ENCODE data around the gene OCLN. TPM values are rescaled to one million over a fixed set of nuclear protein-coding genes. Genes with fewer than 3 reads are reported as not detected.
"Not testable (repeated sequence)": the region's sequence is repeated elsewhere in the genome, so short reads cannot be mapped to it uniquely, and the experiment has no call there.

Gene OCLN
- total RNA-seq, 1 experiment from 2014 or later, result 7.8 TPM

DNA sequence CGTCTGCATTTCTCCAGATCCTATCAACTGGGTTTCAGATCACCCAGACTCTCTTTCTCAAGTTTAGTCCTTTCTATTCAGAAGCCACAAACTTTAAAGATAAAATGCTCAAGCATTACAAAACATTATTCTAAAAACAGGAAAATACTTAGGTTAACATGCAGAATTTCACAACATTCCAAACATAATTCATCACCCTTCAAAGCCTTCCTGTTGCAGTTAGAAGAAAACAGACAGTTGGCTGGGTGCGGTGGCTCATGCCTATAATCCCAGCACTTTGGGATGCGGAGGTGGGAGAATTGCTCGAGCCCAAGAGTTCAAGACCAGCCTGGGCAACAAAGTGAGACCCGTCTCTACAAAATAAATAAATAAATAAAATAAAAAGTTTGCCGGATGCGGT, 7.7 kb upstream of the OCLN start:
- DNase-seq (ENCODE audit: low spot score), result no peak
- in situ Hi-C loops (cut with HindIII; ENCODE audit: low sequenced_read_pairs), result no loop called here

DNA sequence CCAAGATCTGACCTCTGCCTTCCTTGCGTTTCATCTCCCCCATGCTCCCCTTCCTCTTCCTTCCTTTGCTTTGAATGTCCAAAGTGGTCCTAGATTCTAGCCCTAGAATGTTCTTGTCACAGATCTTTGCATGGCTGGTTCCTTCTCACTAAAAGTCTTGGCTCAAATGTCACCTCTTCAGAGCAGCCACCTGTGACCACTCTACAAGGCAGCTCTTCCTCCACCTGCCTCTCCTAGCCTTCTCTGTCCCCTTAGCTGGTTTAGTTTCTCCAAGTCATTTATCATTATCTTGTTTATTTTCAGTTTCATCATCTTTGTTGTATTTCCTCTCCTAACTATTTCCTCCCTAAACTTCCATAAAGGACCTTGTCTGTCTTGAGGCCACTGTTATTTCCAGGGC, 7.1 kb upstream of the OCLN start:
- no peak for DNase-seq (ENCODE audit: low spot score)
- in situ Hi-C loops (cut with HindIII; ENCODE audit: low sequenced_read_pairs), result no loop called here

DNA sequence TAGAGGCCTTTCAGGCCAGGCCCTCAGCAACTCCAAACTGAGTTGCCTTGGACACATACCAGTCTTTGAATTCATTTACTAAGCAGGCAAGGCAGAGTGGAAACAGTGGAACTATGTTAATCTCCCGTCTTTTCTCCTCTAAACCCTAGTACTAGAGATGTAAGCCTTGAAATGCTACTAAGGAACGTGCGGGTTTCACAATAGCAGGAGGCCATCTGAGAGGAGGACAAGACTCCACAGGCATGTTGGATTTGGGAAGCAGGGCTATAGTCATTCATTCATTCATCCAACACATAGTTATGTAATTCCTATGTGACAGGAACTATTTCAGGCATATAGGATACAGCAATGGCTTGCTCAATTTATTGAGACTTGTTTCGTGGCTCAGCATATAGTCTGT, 3.3 kb upstream of the OCLN start:
- no peak for DNase-seq (ENCODE audit: low spot score)
- in situ Hi-C loops (cut with HindIII; ENCODE audit: low sequenced_read_pairs), result no loop called here

DNA sequence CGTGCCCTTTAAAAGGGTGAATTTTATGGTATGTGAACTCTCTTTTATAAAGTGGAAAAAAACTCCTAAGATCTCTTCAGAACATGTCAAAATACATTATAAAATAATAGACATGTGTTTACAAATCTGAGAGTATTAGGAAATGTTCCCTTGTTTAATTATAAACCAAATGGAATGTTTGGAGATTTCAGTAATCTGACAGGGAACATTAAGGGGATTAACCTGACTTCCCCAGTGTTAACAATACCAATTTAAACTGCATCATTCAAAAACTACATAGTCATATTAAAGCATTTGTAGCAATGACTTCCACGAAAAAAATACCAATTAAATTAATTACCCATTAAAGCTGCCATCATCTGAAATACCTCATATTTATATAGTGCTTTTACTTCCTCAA, 1.6 kb upstream of the OCLN start:
- no peak for DNase-seq (ENCODE audit: low spot score)
- in situ Hi-C loops (cut with HindIII; ENCODE audit: low sequenced_read_pairs), result no loop called here

DNA sequence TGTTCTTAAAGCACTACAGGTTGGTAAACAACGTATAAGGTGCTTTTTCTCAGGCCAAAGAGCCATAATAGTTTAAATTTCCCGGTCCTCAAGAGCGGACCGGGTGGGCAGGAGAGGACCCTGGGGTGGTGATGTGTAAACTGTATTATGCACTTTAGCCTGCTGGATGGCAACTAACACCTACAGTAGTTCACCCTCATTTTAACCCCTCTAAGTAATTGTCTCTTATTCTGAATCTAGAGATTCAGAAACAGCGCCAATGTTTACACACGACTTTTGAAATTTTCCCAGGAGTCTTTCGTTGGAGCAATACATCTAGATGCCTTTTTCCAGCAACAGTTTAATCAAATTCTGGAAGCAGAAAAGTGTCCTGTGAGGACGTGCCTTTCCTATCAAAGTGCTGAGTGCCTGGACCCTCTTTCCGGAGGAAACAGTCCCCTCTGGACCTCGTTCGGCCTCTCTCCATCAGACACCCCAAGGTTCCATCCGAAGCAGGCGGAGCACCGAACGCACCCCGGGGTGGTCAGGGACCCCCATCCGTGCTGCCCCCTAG, 676 bp upstream of the OCLN start:
- in situ Hi-C loops (cut with HindIII; ENCODE audit: low sequenced_read_pairs), result no loop called here
- peak; percentile 38 for DNase-seq (ENCODE audit: low spot score)

DNA sequence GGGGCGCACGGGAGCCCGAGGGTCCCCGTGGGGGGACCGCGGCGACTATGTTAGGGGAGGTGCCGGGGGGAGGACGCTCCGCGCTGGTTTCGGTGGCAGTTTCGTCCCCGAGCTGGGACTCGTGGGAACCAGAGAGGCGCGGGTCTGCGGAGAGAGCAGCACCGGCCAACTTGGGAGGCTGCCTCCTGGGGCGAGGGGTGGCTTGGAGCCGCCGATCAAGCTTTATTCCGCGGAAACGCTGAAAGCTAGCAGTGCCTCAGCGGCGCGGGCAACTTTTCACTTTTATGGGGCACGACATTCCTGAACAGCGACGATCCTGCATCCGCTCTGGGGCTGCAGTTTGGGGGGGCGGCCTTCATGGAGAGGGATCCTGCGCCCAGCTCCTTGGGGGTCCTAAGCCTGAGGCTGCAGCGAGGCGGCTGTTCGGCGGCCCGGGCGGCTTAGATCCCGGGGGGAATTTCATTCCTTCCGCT, 369 bp downstream of the OCLN start:
- in situ Hi-C loops (cut with HindIII; ENCODE audit: low sequenced_read_pairs), result no loop called here

DNA sequence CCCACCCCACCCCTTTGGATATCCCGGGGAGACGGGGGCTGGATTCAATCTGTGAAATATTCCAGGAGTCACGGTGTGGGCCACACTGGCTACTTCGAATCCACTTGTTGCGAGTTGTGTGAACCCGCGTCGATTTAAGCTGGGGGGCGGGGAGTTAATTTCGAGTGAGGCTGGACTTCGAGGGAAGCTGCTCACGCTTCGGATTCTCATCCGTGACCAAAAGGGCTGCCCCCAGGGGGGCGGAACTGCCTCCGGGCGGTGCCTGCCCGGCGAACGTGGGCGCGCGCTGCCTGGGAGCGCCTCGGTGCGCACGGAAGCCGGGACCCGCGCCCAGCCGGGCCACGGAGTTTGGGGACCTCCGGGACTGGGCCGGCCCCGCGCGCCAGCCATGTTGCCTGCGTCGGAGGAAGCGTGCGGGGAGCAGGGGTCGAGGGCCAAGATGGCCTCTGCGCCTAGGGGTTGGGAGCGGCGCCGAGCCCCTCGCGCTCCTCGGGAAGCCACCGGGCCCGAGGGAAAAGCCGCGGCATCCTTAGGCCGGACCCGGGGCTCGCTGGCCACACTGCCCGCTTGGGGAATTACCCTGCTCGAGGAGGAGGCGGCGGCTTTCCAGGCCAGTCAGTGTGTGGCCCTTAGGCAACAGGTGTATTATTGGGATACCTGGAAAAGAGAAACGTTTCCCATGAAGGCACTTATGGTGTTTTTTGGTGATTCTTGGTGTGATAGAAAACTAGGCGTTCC, 975 bp downstream of the OCLN start:
- in situ Hi-C loops (cut with HindIII; ENCODE audit: low sequenced_read_pairs), result no loop called here
- DNase-seq (ENCODE audit: low spot score), result peak; percentile 19

More for the DNA sequence above, 369 bp downstream of the OCLN start:
- DNase-seq (ENCODE audit: low spot score), result peak; percentile 30

DNA sequence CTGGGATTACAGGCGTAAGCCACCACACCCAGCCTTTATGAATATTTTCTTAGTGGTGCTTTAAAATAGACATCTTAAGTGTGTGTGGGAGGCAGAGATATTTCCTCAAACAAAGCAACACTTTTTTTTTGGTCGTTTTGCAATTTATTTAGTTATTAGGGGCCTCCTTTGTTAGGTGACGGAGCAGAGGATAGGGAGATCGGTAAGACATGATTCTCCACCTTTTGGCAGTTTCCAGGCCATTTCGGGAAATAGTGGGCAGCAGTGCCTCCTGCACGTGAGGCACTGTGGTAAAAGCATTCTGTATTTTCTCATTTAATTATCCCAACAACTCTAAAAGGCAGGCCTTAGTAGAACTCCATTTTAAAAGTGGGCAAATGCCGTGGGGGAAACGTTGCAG, 1.9 kb downstream of the OCLN start:
- no peak for DNase-seq (ENCODE audit: low spot score)
- in situ Hi-C loops (cut with HindIII; ENCODE audit: low sequenced_read_pairs), result no loop called here

DNA sequence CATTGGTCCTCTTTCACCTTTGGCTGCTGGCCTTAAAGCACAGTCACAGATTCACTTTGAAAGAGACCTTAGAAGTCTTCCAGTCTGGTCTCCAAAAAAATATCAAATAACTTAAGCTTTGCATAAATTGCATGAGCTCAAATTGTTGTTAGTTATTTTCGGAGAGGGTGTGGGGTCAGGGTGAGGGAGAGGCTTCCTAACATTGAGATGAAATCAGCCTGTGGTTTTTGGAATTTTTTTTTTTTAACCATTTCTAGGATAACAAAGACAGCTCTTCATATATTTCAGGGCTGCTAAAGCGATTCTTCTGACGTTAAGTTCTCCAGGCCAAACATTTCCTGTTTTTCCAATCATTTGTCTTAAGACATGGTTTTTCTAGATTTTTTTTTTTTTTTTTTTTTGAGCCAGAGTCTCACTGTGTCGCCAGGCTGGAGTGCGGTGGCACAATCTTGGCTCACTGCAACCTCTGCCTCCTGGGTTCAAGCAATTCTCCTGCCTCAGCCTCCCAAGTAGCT, 4.5 kb downstream of the OCLN start:
- in situ Hi-C loops (cut with HindIII; ENCODE audit: low sequenced_read_pairs), result no loop called here
- DNase-seq (ENCODE audit: low spot score), result no peak

DNA sequence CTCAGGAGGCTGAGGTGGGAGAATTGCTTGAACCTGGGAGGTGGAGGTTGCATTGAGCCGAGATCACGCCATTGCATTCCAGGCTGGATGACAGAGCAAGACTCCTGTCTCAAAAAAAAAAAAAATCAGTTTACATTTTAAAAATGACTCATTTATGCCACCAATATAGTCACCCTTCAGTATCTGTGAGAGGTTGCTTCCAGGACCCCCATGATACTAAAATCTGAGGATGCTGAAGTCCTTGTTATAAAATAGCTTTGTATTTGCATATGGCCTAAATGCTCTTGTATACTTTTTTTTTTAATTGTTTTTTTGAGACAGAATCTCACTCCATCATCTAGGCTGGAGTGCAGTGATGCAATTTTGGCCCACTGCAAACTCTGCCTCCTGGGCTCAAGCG, 5.8 kb downstream of the OCLN start:
- DNase-seq (ENCODE audit: low spot score), result no peak
- in situ Hi-C loops (cut with HindIII; ENCODE audit: low sequenced_read_pairs), result no loop called here

DNA sequence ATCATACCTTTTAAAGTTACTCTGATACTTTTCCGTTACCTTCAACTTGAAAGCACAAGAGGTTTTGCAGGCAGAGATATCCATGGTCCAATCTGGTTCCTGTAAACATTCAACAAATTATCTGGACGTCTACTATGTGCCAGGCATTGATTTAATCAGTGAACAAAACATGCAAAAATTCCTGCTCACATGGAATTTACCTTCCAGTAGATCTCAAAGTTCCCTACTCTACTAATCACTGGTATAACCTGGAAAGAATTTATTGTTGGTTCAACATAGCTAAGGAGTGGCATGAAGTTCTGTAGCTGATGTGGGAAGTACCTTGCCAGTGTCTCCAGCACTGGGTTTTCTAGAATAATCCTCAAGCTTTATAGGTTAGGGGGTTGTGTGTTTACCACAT, 9.8 kb downstream of the OCLN start:
- in situ Hi-C loops (cut with HindIII; ENCODE audit: low sequenced_read_pairs), result no loop called here
- no peak for DNase-seq (ENCODE audit: low spot score)

DNA sequence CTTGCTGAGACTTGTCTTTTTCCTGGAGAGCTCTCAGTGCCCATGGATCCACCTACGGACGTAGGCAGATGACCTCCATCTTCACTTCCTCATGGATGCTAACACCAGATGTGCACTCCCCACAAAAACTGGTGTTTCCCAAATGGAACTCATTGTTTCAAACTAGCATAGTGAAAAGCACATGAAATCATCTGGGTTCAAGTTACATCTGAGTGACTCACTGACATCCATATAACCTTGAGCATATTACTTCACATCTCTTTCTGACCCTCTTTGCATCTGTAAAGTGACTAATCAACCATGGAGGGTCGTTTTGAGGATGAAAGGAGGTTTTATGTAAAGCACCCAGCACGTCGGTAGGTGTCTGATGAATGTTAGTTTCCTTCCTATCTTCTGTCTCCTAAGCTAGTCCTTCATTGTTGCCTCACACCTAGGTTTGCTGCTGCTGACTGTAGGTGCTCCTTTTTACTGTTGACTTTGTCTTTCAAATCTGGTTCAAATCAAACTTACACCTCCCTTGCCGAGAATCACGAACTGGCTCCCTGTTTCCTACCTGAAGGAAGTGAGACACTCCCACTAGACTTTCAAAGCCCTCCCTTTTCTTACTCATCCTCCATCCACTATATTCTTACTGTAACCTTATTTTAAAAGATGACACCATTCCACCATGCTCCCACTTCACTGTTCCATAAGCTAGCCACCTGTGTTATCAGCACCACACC, 10.3 kb downstream of the OCLN start:
- no peak for DNase-seq (ENCODE audit: low spot score)

DNA sequence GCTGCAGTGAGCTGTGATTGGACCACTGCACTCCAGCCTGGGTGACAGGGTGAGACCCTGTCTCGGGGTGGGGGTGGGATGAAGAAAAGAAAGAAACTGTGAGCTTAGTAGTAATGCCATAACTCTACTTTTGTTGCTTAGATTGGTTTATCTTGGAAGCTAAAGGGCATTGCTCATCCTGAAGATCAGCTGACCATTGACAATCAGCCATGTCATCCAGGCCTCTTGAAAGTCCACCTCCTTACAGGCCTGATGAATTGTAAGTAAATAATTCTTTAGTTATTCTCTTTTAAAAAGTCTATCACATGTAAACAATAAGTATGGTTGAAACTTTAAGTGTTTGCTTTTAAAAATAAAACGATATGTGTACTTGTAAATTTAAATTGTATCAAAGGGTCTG, 11.4 kb downstream of the OCLN start:
- in situ Hi-C loops (cut with HindIII; ENCODE audit: low sequenced_read_pairs), result no loop called here
- no peak for DNase-seq (ENCODE audit: low spot score)

More for the DNA sequence above, 10.3 kb downstream of the OCLN start:
- in situ Hi-C loops (cut with HindIII; ENCODE audit: low sequenced_read_pairs), result no loop called here

DNA sequence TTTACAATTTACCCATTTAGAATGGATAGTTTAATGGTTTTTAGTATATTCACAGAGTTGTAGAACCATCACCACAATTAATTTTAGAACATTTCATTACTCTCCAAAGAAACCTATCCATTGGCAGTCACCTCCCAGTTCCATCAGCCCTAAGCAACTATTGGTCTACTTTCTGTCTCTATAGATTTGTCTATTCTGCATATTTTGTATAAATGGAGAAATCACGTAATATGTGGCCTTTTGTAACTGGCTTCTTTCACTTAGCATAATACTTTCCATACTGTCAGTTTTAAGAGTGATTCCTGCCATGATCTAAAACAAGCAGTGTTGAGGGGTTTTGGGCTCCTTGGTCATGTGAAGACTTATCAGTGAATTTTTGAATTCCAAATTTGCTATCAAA, 12.7 kb downstream of the OCLN start:
- in situ Hi-C loops (cut with HindIII; ENCODE audit: low sequenced_read_pairs), result no loop called here
- DNase-seq (ENCODE audit: low spot score), result no peak

DNA sequence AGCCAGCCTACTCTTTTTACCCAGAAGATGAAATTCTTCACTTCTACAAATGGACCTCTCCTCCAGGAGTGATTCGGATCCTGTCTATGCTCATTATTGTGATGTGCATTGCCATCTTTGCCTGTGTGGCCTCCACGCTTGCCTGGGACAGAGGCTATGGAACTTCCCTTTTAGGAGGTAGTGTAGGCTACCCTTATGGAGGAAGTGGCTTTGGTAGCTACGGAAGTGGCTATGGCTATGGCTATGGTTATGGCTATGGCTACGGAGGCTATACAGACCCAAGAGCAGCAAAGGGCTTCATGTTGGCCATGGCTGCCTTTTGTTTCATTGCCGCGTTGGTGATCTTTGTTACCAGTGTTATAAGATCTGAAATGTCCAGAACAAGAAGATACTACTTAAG, 16.6 kb downstream of the OCLN start:
- no peak for DNase-seq (ENCODE audit: low spot score)
- in situ Hi-C loops (cut with HindIII; ENCODE audit: low sequenced_read_pairs), result no loop called here

DNA sequence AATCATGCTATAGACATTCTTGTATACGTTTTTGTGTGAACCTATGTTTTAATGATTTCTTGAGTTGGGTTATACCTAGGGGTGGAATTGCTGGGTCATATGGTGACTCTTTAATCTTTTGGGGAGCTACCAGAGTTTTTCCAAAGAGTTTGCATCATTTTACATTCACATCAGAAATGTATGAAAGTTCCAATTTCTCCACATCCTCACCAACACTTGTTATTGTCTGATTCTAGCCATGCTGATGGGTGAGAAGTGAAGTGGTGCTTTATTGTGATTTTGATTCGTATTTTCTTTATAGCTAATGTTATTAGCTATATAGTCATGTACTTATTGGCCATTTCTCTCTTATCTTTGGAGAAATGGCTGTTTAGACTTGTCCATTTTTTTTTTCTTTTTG, 18.1 kb downstream of the OCLN start:
- no peak for DNase-seq (ENCODE audit: low spot score)
- in situ Hi-C loops (cut with HindIII; ENCODE audit: low sequenced_read_pairs), result no loop called here

DNA sequence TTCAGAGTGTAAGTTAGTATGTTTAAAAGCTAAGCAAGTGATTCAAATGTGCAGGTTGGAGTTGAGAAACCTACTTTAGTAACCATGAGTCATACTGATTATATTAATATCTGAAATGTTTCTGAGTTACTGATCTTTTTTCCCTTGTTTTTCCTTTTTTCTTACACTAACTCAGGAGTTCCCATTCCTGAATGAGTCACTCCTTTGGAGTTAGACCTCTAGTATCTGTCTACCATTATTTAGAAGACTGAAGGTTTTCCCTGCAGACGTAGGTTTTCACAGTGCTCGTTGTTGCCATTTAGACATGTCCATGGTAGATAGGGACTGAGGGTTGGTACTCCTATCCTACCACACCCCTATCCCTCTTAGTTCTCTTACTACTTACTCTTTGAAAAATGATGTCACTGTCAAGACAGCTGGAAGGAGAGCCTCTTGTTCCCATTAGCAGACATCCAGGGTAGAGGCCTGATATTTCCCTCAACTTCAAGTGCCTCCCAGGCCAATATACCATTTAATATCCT, 20.2 kb downstream of the OCLN start:
- no peak for DNase-seq (ENCODE audit: low spot score)
- in situ Hi-C loops (cut with HindIII; ENCODE audit: low sequenced_read_pairs), result no loop called here

DNA sequence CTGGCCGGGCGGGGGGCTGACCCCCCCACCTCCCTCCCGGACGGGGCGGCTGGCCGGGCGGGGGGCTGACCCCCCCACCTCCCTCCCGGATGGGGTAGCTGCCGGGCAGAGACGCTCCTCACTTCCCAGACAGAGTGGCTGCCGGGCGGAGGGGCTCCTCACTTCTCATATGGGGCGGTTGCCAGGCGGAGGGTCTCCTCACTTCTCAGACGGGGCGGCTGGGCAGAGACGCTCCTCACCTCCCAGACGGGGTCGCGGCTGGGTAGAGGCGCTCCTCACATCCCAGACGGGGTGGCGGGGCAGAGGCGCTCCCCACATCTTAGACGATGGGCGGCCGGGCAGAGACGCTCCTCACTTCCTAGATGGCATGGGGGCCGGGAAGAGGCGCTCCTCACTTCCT, 23.0 kb downstream of the OCLN start:
- in situ Hi-C loops (cut with HindIII; ENCODE audit: low sequenced_read_pairs); DNase-seq (ENCODE audit: low spot score): not testable (repeated sequence)

DNA sequence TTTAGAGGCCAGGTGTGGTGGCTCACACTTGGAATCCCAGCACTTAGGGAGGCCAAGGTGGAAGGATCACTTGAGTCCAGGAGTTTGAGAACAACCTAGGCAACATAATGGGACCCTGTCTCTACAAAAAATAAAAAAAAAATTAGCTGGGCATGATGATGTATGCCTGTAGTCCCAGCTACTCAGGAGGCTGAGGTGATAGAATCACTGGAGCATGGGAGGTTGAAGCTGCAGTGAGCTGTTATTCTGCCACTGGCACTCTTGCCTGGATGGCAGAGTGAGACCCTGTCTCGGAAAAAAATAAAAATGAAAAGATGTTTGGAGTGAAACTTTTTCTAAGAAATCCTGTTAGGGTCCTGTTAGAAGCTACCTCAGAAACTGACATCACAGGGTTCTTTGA, 24.2 kb downstream of the OCLN start:
- in situ Hi-C loops (cut with HindIII; ENCODE audit: low sequenced_read_pairs), result no loop called here
- no peak for DNase-seq (ENCODE audit: low spot score)

DNA sequence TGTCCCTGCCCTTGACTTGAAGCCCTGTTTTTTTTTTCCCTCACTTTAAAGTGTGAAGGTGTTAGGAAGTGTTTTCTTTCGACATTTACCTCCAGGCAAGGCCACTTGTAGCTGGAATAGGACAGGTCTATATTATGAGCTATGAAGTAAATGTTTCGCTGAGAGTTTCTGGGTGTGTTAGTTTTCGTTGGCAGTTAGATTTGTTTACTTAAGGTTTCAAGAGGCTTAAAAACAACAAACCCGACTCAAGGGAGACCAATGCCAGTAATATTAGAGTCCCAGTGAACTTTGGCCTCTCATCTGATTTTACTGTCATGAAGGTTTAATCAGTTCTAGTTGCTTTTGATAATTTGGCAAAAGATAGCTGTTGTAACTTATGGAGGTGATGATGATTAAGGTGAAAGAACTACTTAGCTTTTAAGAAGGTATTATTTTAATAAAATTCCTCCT, 25.2 kb downstream of the OCLN start:
- in situ Hi-C loops (cut with HindIII; ENCODE audit: low sequenced_read_pairs), result no loop called here
- DNase-seq (ENCODE audit: low spot score), result no peak
